OCI-LY3 (cell line): ENCODE results near the gene SCN4B.

Source experiments
- EZH2phosphoT487 ChIP-seq: fragments of 200-600 bp; shearing (Covaris generic); IDR thresholded peaks from 2 replicates; pipeline ENCODE4 v1.6.1; 2018; ENCODE audit warnings: antibody characterized with exemption, mixed run types, low read depth
- TF ChIP-seq, protein P1 (sequence below): fragments of 200-600, 300-600 bp; sonication (generic); IDR thresholded peaks from 2 replicates; pipeline ENCODE4 v1.5.1; 2014; ENCODE audit warnings: antibody characterized with exemption, low read length, low read depth

GRCh38 chr11:118109231-118109630 lies 43.4 kb downstream of the SCN4B start:
- TF ChIP-seq, protein P1, sequence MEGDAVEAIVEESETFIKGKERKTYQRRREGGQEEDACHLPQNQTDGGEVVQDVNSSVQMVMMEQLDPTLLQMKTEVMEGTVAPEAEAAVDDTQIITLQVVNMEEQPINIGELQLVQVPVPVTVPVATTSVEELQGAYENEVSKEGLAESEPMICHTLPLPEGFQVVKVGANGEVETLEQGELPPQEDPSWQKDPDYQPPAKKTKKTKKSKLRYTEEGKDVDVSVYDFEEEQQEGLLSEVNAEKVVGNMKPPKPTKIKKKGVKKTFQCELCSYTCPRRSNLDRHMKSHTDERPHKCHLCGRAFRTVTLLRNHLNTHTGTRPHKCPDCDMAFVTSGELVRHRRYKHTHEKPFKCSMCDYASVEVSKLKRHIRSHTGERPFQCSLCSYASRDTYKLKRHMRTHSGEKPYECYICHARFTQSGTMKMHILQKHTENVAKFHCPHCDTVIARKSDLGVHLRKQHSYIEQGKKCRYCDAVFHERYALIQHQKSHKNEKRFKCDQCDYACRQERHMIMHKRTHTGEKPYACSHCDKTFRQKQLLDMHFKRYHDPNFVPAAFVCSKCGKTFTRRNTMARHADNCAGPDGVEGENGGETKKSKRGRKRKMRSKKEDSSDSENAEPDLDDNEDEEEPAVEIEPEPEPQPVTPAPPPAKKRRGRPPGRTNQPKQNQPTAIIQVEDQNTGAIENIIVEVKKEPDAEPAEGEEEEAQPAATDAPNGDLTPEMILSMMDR, result no peak
- TF ChIP-seq EZH2phosphoT487, result no peak
